PC-9 (cell line): ENCODE data around the gene PABPC1L.

Experiments used
- EZH2 ChIP-seq: fragments of 200-600 bp; sonication (generic); IDR thresholded peaks from 2 replicates; pipeline ENCODE4 v1.8.0; 2017; ENCODE audit warnings: antibody characterized with exemption, low read depth
- TF ChIP-seq, protein P1 (sequence below): fragments of 200-600 bp; sonication (generic); conservative IDR thresholded peaks from 2 replicates; pipeline ENCODE4 v1.6.1; 2017; ENCODE audit warnings: mixed run types, antibody characterized with exemption, mild to moderate bottlenecking, moderate library complexity

DNA sequence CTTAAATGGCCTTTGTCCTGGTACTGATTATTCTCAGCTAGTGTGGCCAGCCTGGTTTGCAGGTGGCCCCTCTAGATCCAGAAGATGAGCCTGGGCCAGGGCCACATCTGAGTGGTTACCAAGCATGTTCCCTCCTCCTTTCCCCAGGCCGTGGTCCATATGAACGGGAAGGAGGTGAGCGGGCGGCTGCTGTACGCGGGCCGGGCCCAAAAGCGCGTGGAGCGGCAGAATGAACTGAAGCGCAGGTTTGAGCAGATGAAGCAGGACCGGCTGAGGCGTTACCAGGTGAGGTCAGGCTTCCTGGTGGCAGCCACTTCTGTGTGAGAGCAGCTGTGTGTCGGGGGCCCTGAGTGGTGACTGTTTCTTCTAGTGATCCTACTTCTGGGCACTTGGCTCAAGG, 11.6 kb downstream of the PABPC1L start:
- TF ChIP-seq, protein P1, sequence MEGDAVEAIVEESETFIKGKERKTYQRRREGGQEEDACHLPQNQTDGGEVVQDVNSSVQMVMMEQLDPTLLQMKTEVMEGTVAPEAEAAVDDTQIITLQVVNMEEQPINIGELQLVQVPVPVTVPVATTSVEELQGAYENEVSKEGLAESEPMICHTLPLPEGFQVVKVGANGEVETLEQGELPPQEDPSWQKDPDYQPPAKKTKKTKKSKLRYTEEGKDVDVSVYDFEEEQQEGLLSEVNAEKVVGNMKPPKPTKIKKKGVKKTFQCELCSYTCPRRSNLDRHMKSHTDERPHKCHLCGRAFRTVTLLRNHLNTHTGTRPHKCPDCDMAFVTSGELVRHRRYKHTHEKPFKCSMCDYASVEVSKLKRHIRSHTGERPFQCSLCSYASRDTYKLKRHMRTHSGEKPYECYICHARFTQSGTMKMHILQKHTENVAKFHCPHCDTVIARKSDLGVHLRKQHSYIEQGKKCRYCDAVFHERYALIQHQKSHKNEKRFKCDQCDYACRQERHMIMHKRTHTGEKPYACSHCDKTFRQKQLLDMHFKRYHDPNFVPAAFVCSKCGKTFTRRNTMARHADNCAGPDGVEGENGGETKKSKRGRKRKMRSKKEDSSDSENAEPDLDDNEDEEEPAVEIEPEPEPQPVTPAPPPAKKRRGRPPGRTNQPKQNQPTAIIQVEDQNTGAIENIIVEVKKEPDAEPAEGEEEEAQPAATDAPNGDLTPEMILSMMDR: no peak
- TF ChIP-seq EZH2: no peak
